OCI-LY7 (cell line): Measurements from ENCODE around the gene CCDC68. TPM values are rescaled to one million over a fixed set of nuclear protein-coding genes. Genes with fewer than 3 reads are reported as not detected.
"Not testable (repeated sequence)": the region's sequence is repeated elsewhere in the genome, so short reads cannot be mapped to it uniquely, and the experiment has no call there.

ENCODE experiments used
- BruUV-seq: library from RNA; stranded (reverse); fragments of 400-500 nt; replicated peaks from 2 replicates; lab custom pipeline; 2021; lab: Mats Ljungman, UMichigan
- CTCF ChIA-PET: fragments of 300-600 bp; sonication (Branson Sonifier 250); formaldehyde crosslinking; loops from one replicate; lab custom pipeline; 2022; ENCODE audit warnings: antibody characterized with exemption; ENCODE audit not compliant: unreplicated experiment; lab: Charles Lee
- POLR2A ChIA-PET: fragments of 300-600 bp; sonication (Branson Sonifier 250); formaldehyde crosslinking; loops from one replicate; lab custom pipeline; 2022; ENCODE audit warnings: antibody characterized with exemption; lab: Charles Lee
- DNase-seq: peaks from one replicate; pipeline ENCODE4 v3.0.0-alpha.2; 2015; ENCODE audit warnings: low spot score
- H2AFZ ChIP-seq: fragments of 200-600 bp; sonication (generic), shearing (Covaris generic); 2 replicates; pipeline ENCODE4 v1.6.1; 2014; ENCODE audit warnings: mild to moderate bottlenecking, antibody characterized with exemption, low read length, moderate library complexity
- H3K27ac ChIP-seq: fragments of 200-600 bp; sonication (generic); 2 replicates; pipeline ENCODE4 v1.5.1; 2014; ENCODE audit warnings: mixed run types, low read depth, mild to moderate bottlenecking, moderate library complexity, low read length, inconsistent platforms; ENCODE audit not compliant: poor library complexity, severe bottlenecking
- H3K36me3 ChIP-seq: fragments of 200-600 bp; sonication (generic); 2 replicates; pipeline ENCODE4 v1.6.1; 2014; ENCODE audit warnings: mild to moderate bottlenecking, antibody characterized with exemption, low read length, moderate library complexity, mixed read lengths; ENCODE audit not compliant: insufficient read depth
- H3K4me1 ChIP-seq: fragments of 200-600 bp; sonication (generic); 2 replicates; pipeline ENCODE4 v1.5.1; 2014; ENCODE audit warnings: mild to moderate bottlenecking, low read length; ENCODE audit not compliant: insufficient read depth, poor library complexity, severe bottlenecking
- H3K4me2 ChIP-seq: fragments of 200-600 bp; sonication (generic); 2 replicates; pipeline ENCODE4 v1.6.1; 2014; ENCODE audit warnings: mild to moderate bottlenecking, low read length
- H3K4me3 ChIP-seq: fragments of 200-600 bp; sonication (generic); 2 replicates; pipeline ENCODE4 v1.5.1; 2014; ENCODE audit warnings: mild to moderate bottlenecking, low read depth, low read length; ENCODE audit not compliant: poor library complexity, severe bottlenecking
- H3K79me2 ChIP-seq: fragments of 200-600 bp; sonication (generic); 2 replicates; pipeline ENCODE4 v1.6.1; 2016; ENCODE audit warnings: low read depth, mild to moderate bottlenecking, low read length, moderate library complexity, mixed read lengths; ENCODE audit not compliant: insufficient read depth
- H3K9me2 ChIP-seq: fragments of 200-600 bp; sonication (generic); 2 replicates; pipeline ENCODE4 v1.6.1; 2016; ENCODE audit warnings: mild to moderate bottlenecking, low read length, mixed read lengths; ENCODE audit not compliant: insufficient read depth
- H3K9me3 ChIP-seq: fragments of 200-600 bp; sonication (generic); 2 replicates; pipeline ENCODE4 v1.6.1; 2014; ENCODE audit warnings: mild to moderate bottlenecking, mixed run types, low read length, mixed read lengths
- H4K20me1 ChIP-seq: fragments of 200-600 bp; sonication (generic); 2 replicates; pipeline ENCODE4 v1.6.1; 2014; ENCODE audit warnings: mild to moderate bottlenecking, antibody characterized with exemption, low read length, moderate library complexity, mixed read lengths; ENCODE audit not compliant: insufficient read depth
- EZH2phosphoT487 ChIP-seq: fragments of 200-600 bp; sonication (generic); IDR thresholded peaks from 2 replicates; pipeline ENCODE4 v1.6.1; 2018; ENCODE audit warnings: low read depth, borderline replicate concordance, mild to moderate bottlenecking, mixed run types, antibody characterized with exemption, low read length, moderate library complexity, mixed read lengths
- intact Hi-C: fragments of 100-400 bp; cut with micrococcal nuclease; formaldehyde crosslinking; loops from one replicate; pipeline ENCODE4 v1.10.0; 2022; ENCODE audit not compliant: unreplicated experiment
- total RNA-seq, 2 experiments: library from RNA; depleted of rRNA in 1 of 2; stranded (reverse); fragments of >200 nt in 1 of 2; shearing (Covaris generic) in 1 of 2; gene quantifications; 2 replicates each; pipeline ENCODE4 v1.2.3, GENCODE V29; 2014 to 2022
- TF ChIP-seq, protein P1 (sequence below): fragments of 200-600 bp; sonication (generic); conservative IDR thresholded peaks from 2 replicates; pipeline ENCODE4 v1.5.1; 2014; ENCODE audit warnings: mild to moderate bottlenecking, antibody characterized with exemption, low read length, moderate library complexity, mixed read lengths

Gene CCDC68
- total RNA-seq, 2 experiments from 2014 or later = not detected

DNA sequence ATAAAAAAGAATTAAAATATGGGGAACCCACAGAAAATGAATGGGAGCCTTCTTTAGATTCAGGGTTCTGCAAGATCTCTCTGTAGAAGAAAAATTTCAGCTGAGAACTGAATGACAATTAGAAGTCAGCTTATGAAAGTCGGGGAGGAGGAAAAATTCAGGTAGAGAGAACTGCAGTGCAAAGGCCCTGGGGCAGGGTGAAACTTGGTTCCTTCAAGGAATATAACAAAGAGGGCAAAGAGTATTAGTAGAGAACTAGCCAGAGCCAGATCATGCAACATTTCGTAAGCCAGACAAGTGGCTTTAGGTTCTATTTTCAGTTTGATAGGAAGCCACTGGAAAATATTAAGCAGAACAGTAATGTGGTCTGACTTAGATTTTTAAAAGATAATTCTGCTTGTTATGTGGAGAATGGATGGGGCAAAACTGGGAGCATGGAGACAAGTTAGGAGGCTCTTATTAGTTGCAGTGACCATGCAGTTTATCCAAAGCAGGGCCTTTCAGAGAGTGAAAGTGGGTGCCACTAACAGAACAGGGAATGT, 103.1 kb downstream of the CCDC68 start:
- Histone ChIP-seq H3K4me3 (no peak overlapping the region), H3K79me2 (no peaks in the 10 kb centered on the region), H2AFZ (no peak overlapping the region), H3K27ac (no peak overlapping the region), H3K4me2 (no peak overlapping the region), H3K9me3 (no peaks in the 10 kb centered on the region), H3K36me3 (no peaks in the 10 kb centered on the region), H3K9me2 (no peaks in the 10 kb centered on the region), H3K4me1 (no peaks in the 10 kb centered on the region), H4K20me1 (no peaks in the 10 kb centered on the region)
- ChIA-PET POLR2A (no interaction called here), CTCF (no interaction called here)
- BruUV-seq = no TSS peak
- no peak for DNase-seq
- no peak for TF ChIP-seq EZH2phosphoT487
- TF ChIP-seq, protein P1, sequence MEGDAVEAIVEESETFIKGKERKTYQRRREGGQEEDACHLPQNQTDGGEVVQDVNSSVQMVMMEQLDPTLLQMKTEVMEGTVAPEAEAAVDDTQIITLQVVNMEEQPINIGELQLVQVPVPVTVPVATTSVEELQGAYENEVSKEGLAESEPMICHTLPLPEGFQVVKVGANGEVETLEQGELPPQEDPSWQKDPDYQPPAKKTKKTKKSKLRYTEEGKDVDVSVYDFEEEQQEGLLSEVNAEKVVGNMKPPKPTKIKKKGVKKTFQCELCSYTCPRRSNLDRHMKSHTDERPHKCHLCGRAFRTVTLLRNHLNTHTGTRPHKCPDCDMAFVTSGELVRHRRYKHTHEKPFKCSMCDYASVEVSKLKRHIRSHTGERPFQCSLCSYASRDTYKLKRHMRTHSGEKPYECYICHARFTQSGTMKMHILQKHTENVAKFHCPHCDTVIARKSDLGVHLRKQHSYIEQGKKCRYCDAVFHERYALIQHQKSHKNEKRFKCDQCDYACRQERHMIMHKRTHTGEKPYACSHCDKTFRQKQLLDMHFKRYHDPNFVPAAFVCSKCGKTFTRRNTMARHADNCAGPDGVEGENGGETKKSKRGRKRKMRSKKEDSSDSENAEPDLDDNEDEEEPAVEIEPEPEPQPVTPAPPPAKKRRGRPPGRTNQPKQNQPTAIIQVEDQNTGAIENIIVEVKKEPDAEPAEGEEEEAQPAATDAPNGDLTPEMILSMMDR = no peak
- intact Hi-C loops = no loop called here

DNA sequence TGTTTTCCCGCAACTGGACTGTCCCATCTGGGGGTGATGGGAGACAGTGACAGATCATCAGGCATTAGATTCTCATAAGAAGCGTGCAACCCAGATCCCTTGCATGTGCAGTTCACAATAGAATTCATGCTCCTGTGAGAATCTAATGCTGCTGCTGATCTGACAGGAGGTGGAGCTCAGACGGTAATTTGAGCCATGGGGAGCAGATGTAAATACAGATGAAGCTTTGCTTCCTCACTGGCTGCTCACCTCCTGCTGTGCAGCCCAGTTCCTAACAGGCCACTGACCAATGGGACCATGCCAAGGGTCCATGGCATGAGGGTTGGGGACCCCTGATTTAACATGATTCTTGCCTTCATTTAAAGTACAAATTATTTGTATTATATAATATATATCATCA, 104.2 kb downstream of the CCDC68 start:
- DNase-seq, H3K27ac ChIP-seq, H3K79me2 ChIP-seq, intact Hi-C loops, H3K9me2 ChIP-seq, H3K36me3 ChIP-seq, H3K4me2 ChIP-seq, H3K9me3 ChIP-seq, H3K4me1 ChIP-seq, H4K20me1 ChIP-seq, H3K4me3 ChIP-seq, CTCF ChIA-PET, H2AFZ ChIP-seq, BruUV-seq: not testable (repeated sequence)
- POLR2A ChIA-PET = interaction anchor here (0.5 kb wide), 1 partner anchor 10 kb away, joined by 3 read pairs; no protein-coding TSS in a partner anchor

DNA sequence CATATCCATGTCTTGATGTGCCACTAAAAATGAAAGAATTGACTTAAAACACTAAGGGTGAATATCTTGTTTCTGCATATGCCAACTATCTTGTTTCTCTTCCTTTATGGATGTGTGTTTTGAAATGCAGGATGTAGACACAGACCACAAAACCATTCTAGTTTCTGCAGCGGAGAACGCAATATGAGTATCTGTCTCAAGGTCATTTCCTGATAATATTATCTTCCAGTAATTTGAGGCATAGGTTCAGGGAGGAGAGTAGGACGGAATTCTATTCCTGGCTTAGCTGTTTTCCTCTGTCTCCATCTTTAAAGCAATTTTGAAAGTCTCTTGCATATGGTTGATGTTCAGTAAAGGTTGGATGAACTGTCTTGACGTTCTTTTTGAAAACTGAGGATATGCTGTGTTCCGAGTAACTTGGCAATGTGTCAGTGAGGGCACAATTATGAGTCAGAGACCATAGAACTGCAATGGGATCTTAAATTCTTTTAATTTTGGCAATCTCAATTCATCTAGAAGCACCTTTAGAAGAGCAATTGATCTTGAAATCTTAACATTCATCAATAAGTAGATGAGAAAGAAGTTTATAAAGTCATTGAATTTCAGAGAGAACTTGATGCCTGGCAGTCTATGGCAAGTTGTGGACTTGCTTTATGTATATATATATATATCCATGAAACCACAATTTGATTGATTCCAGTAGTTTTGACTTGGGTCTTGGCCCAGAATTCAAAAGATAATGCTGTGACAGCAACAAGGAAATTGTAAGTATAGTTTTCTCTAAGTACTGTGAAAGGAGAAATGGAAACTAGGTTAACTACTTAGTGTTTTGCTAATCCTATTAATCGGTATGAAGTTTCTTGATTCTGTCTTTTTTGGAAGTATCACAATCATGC, 106.2 kb downstream of the CCDC68 start:
- Histone ChIP-seq H3K9me3 (no peaks in the 10 kb centered on the region), H3K4me3 (no peak overlapping the region), H3K9me2 (no peaks in the 10 kb centered on the region), H3K27ac (no peak overlapping the region), H4K20me1 (no peaks in the 10 kb centered on the region), H2AFZ (no peak overlapping the region), H3K4me1 (no peaks in the 10 kb centered on the region), H3K4me2 (no peak overlapping the region), H3K36me3 (no peaks in the 10 kb centered on the region), H3K79me2 (no peaks in the 10 kb centered on the region)
- POLR2A ChIA-PET = no interaction called here
- no peak for TF ChIP-seq EZH2phosphoT487
- TF ChIP-seq, protein P1 = no peak
- DNase-seq = no peak
- BruUV-seq = no TSS peak
- intact Hi-C loops = no loop called here
- CTCF ChIA-PET = no interaction called here

Other genes with a start within 250 kb of the CCDC68 start
- not detected in 2 replicates for gene RAB27B, start 131.0 kb downstream of the CCDC68 start, total RNA-seq (2014; rRNA removed; shearing (Covaris generic))
- not detected in 2 replicates for gene RAB27B, start 131.0 kb downstream of the CCDC68 start, total RNA-seq (2022)